Activated naive CD8-positive, alpha-beta T cell treated with anti-CD3 and anti-CD28 coated beads, Interleukin-2, amount 10 ng/mL, durations not matched to agents 7 days and 5 days (primary cell): ENCODE results near the gene TMEM233. TPM values are rescaled to one million over a fixed set of nuclear protein-coding genes. Genes with fewer than 3 reads are reported as not detected.

ENCODE experiments used
- ATAC-seq: fragments of 150-1000 bp; cut with Tn5 transposase; one replicate; pipeline ENCODE4 v1.10.0; 2021; ENCODE audit warnings: low read depth, moderate library complexity
- POLR2A ChIA-PET: fragments of 350-600 bp; sonication (Branson Sonifier 250); formaldehyde crosslinking; loops from one replicate; lab custom pipeline; 2021; ENCODE audit warnings: antibody characterized with exemption; lab: Charles Lee
- DNase-seq: peaks from one replicate; pipeline ENCODE4 v3.0.0; 2021
- H3K27ac Mint-ChIP-seq: one replicate; pipeline ENCODE4 v1.8.0; 2022; ENCODE audit warnings: mild to moderate bottlenecking, mixed read lengths
- H3K27me3 Mint-ChIP-seq: one replicate; pipeline ENCODE4 v1.8.0; 2022; ENCODE audit warnings: mild to moderate bottlenecking, moderate library complexity, mixed read lengths
- H3K36me3 Mint-ChIP-seq: one replicate; pipeline ENCODE4 v1.8.0; 2021; ENCODE audit warnings: mild to moderate bottlenecking, mixed read lengths
- H3K4me1 Mint-ChIP-seq: one replicate; pipeline ENCODE4 v1.8.0; 2021; ENCODE audit warnings: mixed read lengths
- H3K4me3 Mint-ChIP-seq: one replicate; pipeline ENCODE4 v1.8.0; 2022; ENCODE audit warnings: mild to moderate bottlenecking, moderate library complexity, mixed read lengths
- H3K9me3 Mint-ChIP-seq: one replicate; pipeline ENCODE4 v1.8.0; 2021; ENCODE audit warnings: mixed read lengths
- total RNA-seq, 2 experiments: library from RNA; stranded (reverse); gene quantifications; one replicate each; pipeline ENCODE4 v1.2.3, GENCODE V29; 2021

The TMEM233 gene
- total RNA-seq, 2 experiments from 2014 or later = not detected

DNA sequence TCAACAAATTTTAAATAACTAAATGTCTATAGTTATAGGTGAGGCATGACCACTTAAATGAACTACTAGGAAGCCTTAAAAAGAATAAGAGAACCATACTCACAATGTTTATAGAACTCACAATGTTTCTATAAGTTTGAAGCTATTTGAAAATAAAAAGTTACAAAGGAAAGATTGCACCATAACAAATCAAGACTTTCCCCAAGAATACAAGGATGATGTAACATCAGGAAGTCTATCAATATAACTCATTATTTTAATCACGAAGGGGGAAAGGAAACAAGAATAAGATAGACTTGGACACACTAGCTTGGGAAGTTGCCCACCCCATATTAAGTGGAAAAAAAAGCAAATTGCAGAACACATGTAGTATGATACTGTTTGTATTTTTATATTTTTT is 26.9 kb downstream of the TMEM233 start:
- Mint-ChIP-seq H3K4me3 (no peak overlapping the region), H3K9me3 (peaks cover 7% of the 10 kb centered on the region), H3K27ac (no peak overlapping the region), H3K36me3 (peaks cover 2% of the 10 kb centered on the region), H3K27me3 (peaks cover 16% of the 10 kb centered on the region), H3K4me1 (no peaks in the 10 kb centered on the region)
- DNase-seq (no peak), ATAC-seq (no peak)
- POLR2A ChIA-PET = no interaction called here

DNA sequence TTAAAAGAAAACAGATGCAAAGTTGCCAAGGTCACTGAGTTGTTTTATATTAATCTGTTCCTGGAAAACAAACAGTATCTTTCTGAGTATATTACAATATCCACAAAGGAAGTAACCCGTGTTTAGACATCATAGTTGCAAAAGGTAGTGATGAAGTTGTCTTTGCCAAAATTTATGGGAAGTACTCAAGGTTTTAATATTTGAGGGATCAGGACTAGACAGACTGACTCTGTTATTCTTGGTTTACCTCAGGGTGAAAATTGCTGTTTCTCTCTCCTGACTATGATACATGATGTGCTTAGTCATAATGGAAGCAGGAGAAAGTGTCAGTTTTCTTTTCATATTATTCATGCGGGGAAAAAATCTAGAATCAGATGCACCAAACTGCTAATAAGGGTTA is 28.3 kb downstream of the TMEM233 start:
- H3K4me1 Mint-ChIP-seq = no peaks in the 10 kb centered on the region
- DNase-seq = no peak
- H3K4me3 Mint-ChIP-seq = no peak overlapping the region
- peaks cover 19% of the 10 kb centered on the region for H3K27me3 Mint-ChIP-seq
- peaks cover 7% of the 10 kb centered on the region for H3K9me3 Mint-ChIP-seq
- ATAC-seq = no peak
- POLR2A ChIA-PET = no interaction called here
- H3K27ac Mint-ChIP-seq = no peak overlapping the region
- peaks cover 2% of the 10 kb centered on the region for H3K36me3 Mint-ChIP-seq

DNA sequence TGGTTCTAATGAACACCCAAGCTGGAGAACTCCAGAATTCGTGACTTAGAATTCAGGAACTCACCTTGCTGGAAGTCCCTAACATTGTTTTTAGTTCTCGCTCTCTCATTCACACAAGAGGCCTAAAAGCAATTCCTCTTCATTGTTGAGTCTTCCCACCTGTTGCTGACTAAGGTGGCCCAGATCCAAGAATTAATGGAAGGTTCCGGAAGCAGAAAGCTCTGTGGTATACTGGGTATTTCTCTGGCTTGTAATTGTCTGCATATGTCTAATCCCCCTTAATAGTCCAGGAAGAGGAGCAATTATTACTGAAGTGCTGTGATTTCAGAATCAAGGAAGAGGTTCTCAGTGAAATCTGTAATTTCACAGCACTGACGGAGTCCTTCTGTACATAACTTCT is 31.4 kb downstream of the TMEM233 start:
- no peak for DNase-seq
- Mint-ChIP-seq H3K27me3 (peaks cover 24% of the 10 kb centered on the region), H3K4me1 (no peaks in the 10 kb centered on the region), H3K9me3 (no peaks in the 10 kb centered on the region), H3K36me3 (no peaks in the 10 kb centered on the region), H3K27ac (no peak overlapping the region), H3K4me3 (no peak overlapping the region)
- ATAC-seq = no peak
- POLR2A ChIA-PET = no interaction called here

- Mint-ChIP-seq H3K4me1 (no peaks in the 10 kb centered on the region), H3K9me3 (no peaks in the 10 kb centered on the region), H3K27me3 (peaks cover 13% of the 10 kb centered on the region), H3K27ac (no peak overlapping the region), H3K36me3 (no peaks in the 10 kb centered on the region), H3K4me3 (no peak overlapping the region)
- POLR2A ChIA-PET = no interaction called here
- ATAC-seq (no peak), DNase-seq (no peak)
These were observed 33.6 kb downstream of the TMEM233 start for GRCh38 chr12:119627019-119627643.

DNA sequence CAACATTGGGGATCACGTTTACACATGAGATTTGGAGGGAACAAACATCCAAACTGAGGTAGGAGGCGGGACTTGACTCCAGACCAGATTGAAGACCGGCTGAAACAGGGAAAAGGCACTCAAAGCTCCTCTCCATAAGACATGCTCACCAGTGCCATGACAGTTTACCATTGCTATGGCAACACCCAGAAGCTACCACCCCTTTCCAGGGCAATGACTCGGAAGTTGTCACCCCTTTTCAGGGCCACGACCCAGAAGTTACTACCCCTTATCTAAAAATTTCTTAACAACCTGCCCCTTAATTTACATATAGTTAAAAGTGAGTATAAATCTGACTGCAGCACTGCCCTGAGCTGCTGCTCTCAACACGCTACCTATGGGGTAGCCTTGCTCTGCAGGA is 34.1 kb downstream of the TMEM233 start:
- POLR2A ChIA-PET = no interaction called here
- Mint-ChIP-seq H3K4me3 (no peak overlapping the region), H3K9me3 (no peaks in the 10 kb centered on the region)

GRCh38 chr12:119630223-119630780 is 36.7 kb downstream of the TMEM233 start:
- Mint-ChIP-seq H3K4me3 (no peak overlapping the region), H3K27ac (no peak overlapping the region), H3K27me3 (peaks cover 21% of the 10 kb centered on the region), H3K4me1 (no peaks in the 10 kb centered on the region), H3K36me3 (no peaks in the 10 kb centered on the region), H3K9me3 (no peaks in the 10 kb centered on the region)
- DNase-seq (no peak), ATAC-seq (no peak)
- POLR2A ChIA-PET = no interaction called here

More for the DNA sequence above, 34.1 kb downstream of the TMEM233 start:
- Mint-ChIP-seq H3K27me3 (peaks cover 9% of the 10 kb centered on the region), H3K4me1 (no peaks in the 10 kb centered on the region), H3K36me3 (no peaks in the 10 kb centered on the region), H3K27ac (no peak overlapping the region)
- no peak for ATAC-seq
- no peak for DNase-seq

DNA sequence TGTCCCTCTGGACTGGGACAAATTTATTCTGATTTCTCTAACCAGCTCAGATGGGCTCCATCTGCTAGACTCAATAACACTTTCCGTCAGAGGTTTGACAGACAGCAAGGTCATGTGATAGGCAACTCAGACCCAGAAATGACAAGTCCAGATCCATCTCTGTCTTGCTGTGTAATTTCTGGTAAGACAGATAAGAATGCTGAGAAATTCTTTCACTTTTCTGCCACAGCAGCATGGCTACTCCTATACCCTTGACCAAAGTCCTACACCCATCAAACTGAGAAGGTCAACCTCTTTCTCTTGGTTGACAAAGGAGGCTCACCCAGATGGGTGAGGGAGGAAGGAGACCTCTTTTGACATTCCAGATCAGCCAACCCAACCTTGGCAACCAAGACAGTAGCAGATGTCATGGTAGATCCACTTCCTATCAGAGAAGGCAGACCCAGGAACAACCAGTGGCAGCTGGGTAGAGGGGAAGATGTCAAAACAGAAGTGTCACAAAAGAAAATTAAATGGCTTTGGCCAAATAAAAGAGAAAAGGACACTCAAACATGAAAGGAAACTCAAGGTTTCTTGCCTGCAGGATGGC is 37.5 kb downstream of the TMEM233 start:
- Mint-ChIP-seq H3K4me3 (no peak overlapping the region), H3K4me1 (no peaks in the 10 kb centered on the region), H3K36me3 (no peaks in the 10 kb centered on the region), H3K27me3 (peaks cover 26% of the 10 kb centered on the region), H3K27ac (no peak overlapping the region), H3K9me3 (no peaks in the 10 kb centered on the region)
- DNase-seq (no peak), ATAC-seq (no peak)
- POLR2A ChIA-PET = no interaction called here

DNA sequence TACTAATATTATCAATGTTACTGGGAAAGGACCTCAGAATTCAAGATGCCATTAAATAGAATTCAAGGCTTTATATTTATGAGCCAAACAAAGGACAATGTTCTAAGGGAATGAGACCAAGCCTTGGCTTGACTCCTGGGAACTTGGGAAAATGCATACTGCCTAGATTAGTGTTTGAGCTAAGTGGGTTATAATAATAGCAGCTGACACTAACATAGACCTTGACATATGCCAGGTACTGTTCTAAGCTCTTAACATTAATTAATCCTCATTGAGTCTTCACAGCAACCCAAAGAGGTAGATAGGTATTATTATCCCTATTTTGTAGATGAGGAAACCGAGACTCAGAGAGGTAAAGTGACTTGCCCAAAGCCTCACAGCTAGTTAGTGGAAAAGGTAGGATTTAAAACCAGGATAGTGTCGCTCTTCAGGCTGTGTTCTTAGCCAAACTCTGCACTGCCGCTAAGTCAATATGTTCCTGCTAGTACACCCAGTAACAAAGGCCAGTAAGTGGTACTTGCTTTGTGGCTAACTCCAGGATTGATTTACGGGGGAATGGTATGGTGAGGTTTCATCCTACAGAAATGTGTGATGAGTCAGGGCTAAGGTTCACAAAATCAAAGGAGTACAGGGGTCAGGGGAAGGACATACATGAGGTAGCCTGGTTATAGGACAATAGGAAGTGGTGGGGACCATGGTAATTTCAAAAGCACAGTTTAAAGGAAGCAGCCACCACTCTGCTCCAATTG is 38.5 kb downstream of the TMEM233 start:
- H3K27me3 Mint-ChIP-seq = peaks cover 26% of the 10 kb centered on the region
- no peak for DNase-seq
- POLR2A ChIA-PET = no interaction called here

DNA sequence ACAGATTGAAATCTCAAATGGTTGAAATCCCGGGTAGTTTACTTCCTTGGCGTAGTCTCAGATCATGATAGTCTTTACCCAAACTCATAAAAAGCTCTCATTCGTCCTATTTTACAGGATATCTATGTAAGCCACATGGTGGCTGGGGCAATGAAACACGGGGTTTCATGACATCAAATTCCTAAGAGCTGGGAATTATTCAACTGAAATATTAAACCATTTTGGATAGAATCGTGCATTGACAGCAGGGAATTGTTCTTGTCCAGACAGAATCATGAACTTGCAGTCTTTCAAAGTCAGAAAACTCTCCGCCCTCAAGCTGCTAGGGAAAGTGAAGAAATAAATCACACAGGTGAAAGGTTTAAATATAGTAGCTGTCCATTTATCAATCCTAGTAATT is 41.2 kb downstream of the TMEM233 start:
- no peaks in the 10 kb centered on the region for H3K9me3 Mint-ChIP-seq
- DNase-seq (no peak), ATAC-seq (no peak)
- POLR2A ChIA-PET = no interaction called here
- no peaks in the 10 kb centered on the region for H3K36me3 Mint-ChIP-seq
- H3K4me1 Mint-ChIP-seq = no peaks in the 10 kb centered on the region
- no peak overlapping the region for H3K4me3 Mint-ChIP-seq
- no peak overlapping the region for H3K27ac Mint-ChIP-seq
- peaks cover 30% of the 10 kb centered on the region for H3K27me3 Mint-ChIP-seq

More for the DNA sequence above, 38.5 kb downstream of the TMEM233 start:
- Mint-ChIP-seq H3K4me1 (no peaks in the 10 kb centered on the region), H3K36me3 (no peaks in the 10 kb centered on the region), H3K9me3 (no peaks in the 10 kb centered on the region), H3K4me3 (no peak overlapping the region), H3K27ac (no peak overlapping the region)
- ATAC-seq = no peak

- Mint-ChIP-seq H3K27ac (no peak overlapping the region), H3K4me3 (no peak overlapping the region), H3K9me3 (no peaks in the 10 kb centered on the region), H3K4me1 (no peaks in the 10 kb centered on the region), H3K36me3 (no peaks in the 10 kb centered on the region), H3K27me3 (peaks cover 11% of the 10 kb centered on the region)
- DNase-seq (no peak), ATAC-seq (no peak)
- POLR2A ChIA-PET = no interaction called here
These were observed 49.4 kb downstream of the TMEM233 start for GRCh38 chr12:119642986-119643385.

DNA sequence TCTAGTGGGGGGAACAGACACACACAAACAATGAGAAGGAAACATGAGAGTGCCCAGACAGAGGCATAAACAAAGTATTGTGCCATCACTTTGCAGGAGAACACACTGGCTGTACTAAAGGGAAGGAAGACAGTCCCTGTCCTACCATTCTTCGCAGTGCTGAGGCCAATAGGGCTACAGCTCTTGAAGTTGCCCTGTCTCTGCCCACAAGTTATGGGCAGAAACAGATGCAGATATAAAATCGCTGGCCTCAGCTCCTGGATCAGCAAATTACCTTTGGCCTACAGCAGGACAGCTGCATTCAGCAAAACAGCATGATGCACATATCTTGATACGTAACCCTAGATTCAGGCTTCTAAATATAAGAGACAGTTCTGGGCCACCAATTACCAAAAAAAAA is 51.4 kb downstream of the TMEM233 start:
- POLR2A ChIA-PET = no interaction called here
- H3K36me3 Mint-ChIP-seq = no peaks in the 10 kb centered on the region
- H3K9me3 Mint-ChIP-seq = no peaks in the 10 kb centered on the region
- DNase-seq (no peak), ATAC-seq (no peak)
- H3K4me1 Mint-ChIP-seq = no peaks in the 10 kb centered on the region
- H3K27me3 Mint-ChIP-seq = peaks cover 8% of the 10 kb centered on the region
- no peak overlapping the region for H3K27ac Mint-ChIP-seq
- no peak overlapping the region for H3K4me3 Mint-ChIP-seq

- Mint-ChIP-seq H3K4me1 (no peaks in the 10 kb centered on the region), H3K36me3 (no peaks in the 10 kb centered on the region), H3K27me3 (peaks cover 8% of the 10 kb centered on the region), H3K4me3 (no peak overlapping the region), H3K9me3 (no peaks in the 10 kb centered on the region), H3K27ac (no peak overlapping the region)
- ATAC-seq = no peak
- no peak for DNase-seq
- POLR2A ChIA-PET = no interaction called here
These were observed 52.0 kb downstream of the TMEM233 start for GRCh38 chr12:119645535-119646059.

- POLR2A ChIA-PET = no interaction called here
- no peaks in the 10 kb centered on the region for H3K4me1 Mint-ChIP-seq
- no peak overlapping the region for H3K27ac Mint-ChIP-seq
- DNase-seq (no peak), ATAC-seq (no peak)
- H3K27me3 Mint-ChIP-seq = peaks cover 11% of the 10 kb centered on the region
- H3K36me3 Mint-ChIP-seq = no peaks in the 10 kb centered on the region
- no peak overlapping the region for H3K4me3 Mint-ChIP-seq
- peaks cover 8% of the 10 kb centered on the region for H3K9me3 Mint-ChIP-seq
These were observed 55.7 kb downstream of the TMEM233 start for GRCh38 chr12:119649202-119649808.
